HG03378 (cell line): ENCODE results near the gene RABL3.
"Not testable (repeated sequence)": the region's sequence is repeated elsewhere in the genome, so short reads cannot be mapped to it uniquely, and the experiment has no call there.

ENCODE experiments used
- ATAC-seq: cut with Tn5 transposase; IDR thresholded peaks from one replicate; pipeline ENCODE4 v1.9.1; 2021; ENCODE audit warnings: mild to moderate bottlenecking, moderate library complexity; ENCODE audit not compliant: unreplicated experiment

Gene RABL3

GRCh38 chr3:120684896-120685295, 57.4 kb downstream of the RABL3 start:
- no peak for ATAC-seq

- ATAC-seq, result no peak
Measured at GRCh38 chr3:120683671-120684301, 58.5 kb downstream of the RABL3 start.

GRCh38 chr3:120683213-120683612, 59.1 kb downstream of the RABL3 start:
- no peak for ATAC-seq

- ATAC-seq, result no peak
Measured at GRCh38 chr3:120682095-120682681, 60.1 kb downstream of the RABL3 start, which contains the start of gene HGD. TSS of gene HGD (minus strand) at chr3:120682239. CDS start at chr3:120682111, 128 bp downstream.

GRCh38 chr3:120681506-120682038, 60.7 kb downstream of the RABL3 start:
- no peak for ATAC-seq

GRCh38 chr3:120681018-120681417, 61.3 kb downstream of the RABL3 start:
- ATAC-seq, result no peak

GRCh38 chr3:120680193-120680894, 62.0 kb downstream of the RABL3 start:
- no peak for ATAC-seq

- no peak for ATAC-seq
Measured at GRCh38 chr3:120678984-120679383, 63.3 kb downstream of the RABL3 start.

GRCh38 chr3:120678331-120678947, 63.9 kb downstream of the RABL3 start:
- peak; percentile 90 for ATAC-seq

- not testable (repeated sequence) for ATAC-seq
Measured at GRCh38 chr3:120677193-120677592, 65.1 kb downstream of the RABL3 start.

- no peak for ATAC-seq
Measured at GRCh38 chr3:120673116-120673515, 69.2 kb downstream of the RABL3 start.

GRCh38 chr3:120670576-120670975, 71.7 kb downstream of the RABL3 start:
- ATAC-seq, result no peak

- ATAC-seq, result no peak
Measured at GRCh38 chr3:120664926-120665325, 77.4 kb downstream of the RABL3 start.

- ATAC-seq, result no peak
Measured at GRCh38 chr3:120661945-120662344, 80.4 kb downstream of the RABL3 start.

- ATAC-seq, result no peak
Measured at GRCh38 chr3:120661106-120661905, 81.0 kb downstream of the RABL3 start.

- no peak for ATAC-seq
Measured at GRCh38 chr3:120659834-120660233, 82.5 kb downstream of the RABL3 start.

- no peak for ATAC-seq
Measured at GRCh38 chr3:120659285-120659684, 83.0 kb downstream of the RABL3 start.

- no peak for ATAC-seq
Measured at GRCh38 chr3:120652896-120653545, 89.3 kb downstream of the RABL3 start.

GRCh38 chr3:120652281-120652680, 90.0 kb downstream of the RABL3 start:
- ATAC-seq, result no peak

GRCh38 chr3:120650311-120650710, 92.0 kb downstream of the RABL3 start:
- no peak for ATAC-seq
